HepG2 (cell line): ENCODE data around the gene ZBTB14. TPM values are rescaled to one million over a fixed set of nuclear protein-coding genes. Genes with fewer than 3 reads are reported as not detected.

Source experiments
- DMAP1 ChIP-seq: IDR thresholded peaks from 2 replicates; pipeline ENCODE4 v1.6.1; 2016
- FOXA1 ChIP-seq, 2 experiments: fragments of 450-650 bp in 1 of 2; sonication (generic) in 1 of 2; formaldehyde crosslinking in 1 of 2; IDR thresholded peaks; 2 replicates each; pipeline versions ENCODE4 v1.4.0 to v1.6.1; 2016 to 2020; ENCODE audit warnings: missing genetic modification reagents in 1 of 2
- FOXA3 ChIP-seq: IDR thresholded peaks from 2 replicates; pipeline ENCODE4 v1.6.1; 2016; ENCODE audit warnings: missing genetic modification reagents, missing compliant biosample characterization
- GATAD1 ChIP-seq: IDR thresholded peaks from 2 replicates; pipeline ENCODE4 v1.6.1; 2016; ENCODE audit warnings: missing genetic modification reagents, missing compliant biosample characterization
- KLF15 ChIP-seq: sonication (generic); formaldehyde crosslinking; IDR thresholded peaks from 2 replicates; pipeline ENCODE4 v1.8.1; 2023; ENCODE audit warnings: borderline replicate concordance, mild to moderate bottlenecking, inconsistent platforms, missing genetic modification reagents, mixed read lengths
- ZFX ChIP-seq: sonication (generic); formaldehyde crosslinking; IDR thresholded peaks from 2 replicates; pipeline ENCODE4 v1.4.0; 2020; ENCODE audit warnings: mild to moderate bottlenecking, low read depth, missing genetic modification reagents, moderate library complexity
- ZNF251 ChIP-seq: sonication (generic); formaldehyde crosslinking; IDR thresholded peaks from 2 replicates; pipeline ENCODE4 v1.9.0; 2021; ENCODE audit warnings: mild to moderate bottlenecking, missing genetic modification reagents
- ZNF263 ChIP-seq: sonication (generic); formaldehyde crosslinking; IDR thresholded peaks from 2 replicates; pipeline ENCODE4 v1.4.0; 2020; ENCODE audit warnings: missing genetic modification reagents
- ZNF331 ChIP-seq: sonication (generic); formaldehyde crosslinking; IDR thresholded peaks from 2 replicates; pipeline ENCODE4 v1.4.0; 2020; ENCODE audit warnings: missing genetic modification reagents
- ZNF703 ChIP-seq: sonication (generic); formaldehyde crosslinking; IDR thresholded peaks from 2 replicates; pipeline ENCODE4 v1.5.1; 2020; ENCODE audit warnings: missing genetic modification reagents, mild to moderate bottlenecking, moderate library complexity, borderline replicate concordance
- ZNF709 ChIP-seq: sonication (generic); formaldehyde crosslinking; IDR thresholded peaks from 2 replicates; pipeline ENCODE4 v1.5.0; 2020; ENCODE audit warnings: mild to moderate bottlenecking, missing genetic modification reagents
- ZNF761 ChIP-seq: sonication (generic); formaldehyde crosslinking; conservative IDR thresholded peaks from 2 replicates; pipeline ENCODE4 v1.4.0; 2020; ENCODE audit warnings: mild to moderate bottlenecking, missing genetic modification reagents
- ZNF792 ChIP-seq: IDR thresholded peaks from 2 replicates; pipeline ENCODE4 v1.6.1; 2016
- polyA plus RNA-seq, 8 experiments: library from polyadenylated mRNA; depleted of rRNA in 3 of 8; stranded (reverse) in 7 of 8; unstranded in 1 of 8; fragments of >200 nt; fragmentation: Illumina TruSeq in 4 of 8; extraction: Trizol in 4 of 8; gene quantifications; 2 replicates each; pipeline versions ENCODE4 v1.2.1 to v1.2.3, GENCODE V29; 2011 to 2016; ENCODE audit warnings: low read depth in 4 of 8, missing spikeins in 1 of 8, mixed read lengths in 1 of 8; ENCODE audit not compliant: insufficient read depth in 1 of 8
- total RNA-seq, 5 experiments: library from RNA; depleted of rRNA; stranded (reverse); fragments of >200 nt; fragmentation: Illumina TruSeq; extraction: Trizol; gene quantifications; 2 replicates each; pipeline ENCODE4 v1.2.3, GENCODE V29; 2016; ENCODE audit warnings: low read depth in 1 of 5
- TF ChIP-seq, protein P1 (sequence below): sonication (generic); formaldehyde crosslinking; IDR thresholded peaks from 2 replicates; pipeline ENCODE4 v1.5.1; 2020; ENCODE audit warnings: mild to moderate bottlenecking, missing genetic modification reagents
- TF ChIP-seq, protein P2 (sequence below): sonication (generic); formaldehyde crosslinking; IDR thresholded peaks from 2 replicates; pipeline ENCODE4 v1.8.1; 2023; ENCODE audit warnings: mild to moderate bottlenecking, moderate library complexity, missing genetic modification reagents
- TF ChIP-seq, protein P3 (sequence below): sonication (generic); formaldehyde crosslinking; IDR thresholded peaks from 2 replicates; pipeline ENCODE4 v1.5.1; 2020; ENCODE audit warnings: mild to moderate bottlenecking, missing genetic modification reagents, borderline replicate concordance

Gene ZBTB14
- total and polyA plus RNA-seq, 2 of the 13 experiments (the other 11 are each of a cell fraction or from before 2014, with no cell fraction given): 8.0 to 14.4 TPM

DNA sequence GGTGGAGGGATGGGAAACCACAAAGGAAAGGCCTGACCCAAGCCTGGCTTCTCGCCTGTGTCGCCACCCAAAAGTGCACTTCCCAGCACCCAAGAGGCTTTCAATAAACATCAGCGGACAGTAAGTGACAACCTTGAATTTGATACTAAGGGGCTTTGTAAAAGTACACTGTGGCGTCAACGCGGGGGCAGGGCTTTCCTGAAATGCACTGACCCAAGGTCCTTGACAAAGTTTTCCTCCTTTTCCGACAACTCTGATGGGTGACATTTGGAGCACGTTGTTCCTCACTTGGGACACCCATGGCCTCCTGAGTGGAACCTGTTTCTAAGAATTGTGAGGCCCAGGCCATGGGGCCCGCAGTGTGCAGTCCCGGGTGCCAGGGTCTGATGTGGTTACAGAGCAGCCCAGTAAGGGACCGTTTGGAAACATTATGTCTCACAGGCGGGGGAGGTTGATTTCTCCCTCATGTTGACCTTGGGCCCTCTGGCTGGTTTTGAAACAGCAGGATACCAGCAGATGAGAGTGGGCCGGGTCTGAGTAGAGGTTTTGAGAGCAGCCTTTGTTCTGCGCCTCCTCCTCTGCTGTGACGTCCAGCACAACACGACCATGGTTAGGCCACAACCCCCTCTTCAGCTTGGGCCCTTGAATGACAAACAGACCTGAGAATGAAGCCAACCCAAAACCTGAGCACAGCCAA lies 2.8 kb upstream of the ZBTB14 start (continued):
- TF ChIP-seq ZNF709 (CRISPR knock-in tag): 0 out of 2 replicates have a peak, but pooled peaks have one; percentile 29
- peak; percentile 15 for TF ChIP-seq GATAD1
- TF ChIP-seq ZNF703: peak; percentile 54; the same call in 1 of the 2 replicates
- peak; percentile 84 for TF ChIP-seq ZFX (CRISPR knock-in tag)
- TF ChIP-seq, protein P1, sequence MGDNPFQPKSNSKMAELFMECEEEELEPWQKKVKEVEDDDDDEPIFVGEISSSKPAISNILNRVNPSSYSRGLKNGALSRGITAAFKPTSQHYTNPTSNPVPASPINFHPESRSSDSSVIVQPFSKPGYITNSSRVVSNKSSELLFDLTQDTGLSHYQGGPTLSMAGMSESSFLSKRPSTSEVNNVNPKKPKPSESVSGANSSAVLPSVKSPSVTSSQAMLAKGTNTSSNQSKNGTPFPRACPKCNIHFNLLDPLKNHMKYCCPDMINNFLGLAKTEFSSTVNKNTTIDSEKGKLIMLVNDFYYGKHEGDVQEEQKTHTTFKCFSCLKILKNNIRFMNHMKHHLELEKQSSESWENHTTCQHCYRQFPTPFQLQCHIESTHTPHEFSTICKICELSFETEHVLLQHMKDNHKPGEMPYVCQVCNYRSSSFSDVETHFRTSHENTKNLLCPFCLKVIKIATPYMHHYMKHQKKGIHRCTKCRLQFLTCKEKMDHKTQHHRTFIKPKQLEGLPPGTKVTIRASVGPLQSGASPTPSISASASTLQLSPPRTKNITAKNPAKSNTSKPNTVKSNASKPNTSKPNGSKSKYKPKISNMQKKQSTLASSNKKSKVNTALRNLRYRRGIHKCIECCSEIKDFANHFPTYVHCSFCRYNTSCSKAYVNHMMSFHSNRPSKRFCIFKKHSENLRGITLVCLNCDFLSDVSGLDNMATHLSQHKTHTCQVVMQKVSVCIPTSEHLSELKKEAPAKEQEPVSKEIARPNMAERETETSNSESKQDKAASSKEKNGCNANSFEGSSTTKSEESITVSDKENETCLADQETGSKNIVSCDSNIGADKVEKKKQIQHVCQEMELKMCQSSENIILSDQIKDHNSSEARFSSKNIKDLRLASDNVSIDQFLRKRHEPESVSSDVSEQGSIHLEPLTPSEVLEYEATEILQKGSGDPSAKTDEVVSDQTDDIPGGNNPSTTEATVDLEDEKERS (CRISPR knock-in tag): peak; percentile 54; the same call in 1 of the 2 replicates
- TF ChIP-seq ZNF251 (CRISPR knock-in tag): no peak
- TF ChIP-seq FOXA3 (CRISPR knock-in tag): peak; percentile 84
- TF ChIP-seq, protein P2, sequence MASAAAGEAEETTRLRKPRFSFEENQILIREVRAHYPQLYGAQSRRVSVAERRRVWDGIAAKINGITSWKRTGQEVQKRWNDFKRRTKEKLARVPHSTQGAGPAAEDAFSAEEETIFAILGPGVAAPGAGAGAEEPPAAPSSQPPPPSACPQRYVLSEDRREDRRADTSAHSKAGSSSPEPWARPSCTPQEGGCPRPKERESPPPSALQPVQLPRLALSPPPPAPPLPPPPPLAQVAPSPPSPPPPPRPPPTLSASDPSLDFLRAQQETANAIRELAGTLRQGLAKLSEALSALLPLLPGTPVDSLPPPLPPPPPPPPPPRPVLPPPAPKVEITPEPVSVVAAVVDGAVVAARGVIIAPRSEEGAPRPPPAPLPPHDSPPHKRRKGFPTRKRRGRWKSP (CRISPR knock-in tag): peak; percentile 65; the same call in 1 of the 2 replicates
- peak; percentile 86 for TF ChIP-seq ZNF331 (CRISPR knock-in tag)
- TF ChIP-seq FOXA1 (IDR thresholded peaks at IDR 0.05): no peak
- peak; percentile 80 for TF ChIP-seq FOXA1 (CRISPR knock-in tag; IDR thresholded peaks at IDR 0.05)
- TF ChIP-seq, protein P3, sequence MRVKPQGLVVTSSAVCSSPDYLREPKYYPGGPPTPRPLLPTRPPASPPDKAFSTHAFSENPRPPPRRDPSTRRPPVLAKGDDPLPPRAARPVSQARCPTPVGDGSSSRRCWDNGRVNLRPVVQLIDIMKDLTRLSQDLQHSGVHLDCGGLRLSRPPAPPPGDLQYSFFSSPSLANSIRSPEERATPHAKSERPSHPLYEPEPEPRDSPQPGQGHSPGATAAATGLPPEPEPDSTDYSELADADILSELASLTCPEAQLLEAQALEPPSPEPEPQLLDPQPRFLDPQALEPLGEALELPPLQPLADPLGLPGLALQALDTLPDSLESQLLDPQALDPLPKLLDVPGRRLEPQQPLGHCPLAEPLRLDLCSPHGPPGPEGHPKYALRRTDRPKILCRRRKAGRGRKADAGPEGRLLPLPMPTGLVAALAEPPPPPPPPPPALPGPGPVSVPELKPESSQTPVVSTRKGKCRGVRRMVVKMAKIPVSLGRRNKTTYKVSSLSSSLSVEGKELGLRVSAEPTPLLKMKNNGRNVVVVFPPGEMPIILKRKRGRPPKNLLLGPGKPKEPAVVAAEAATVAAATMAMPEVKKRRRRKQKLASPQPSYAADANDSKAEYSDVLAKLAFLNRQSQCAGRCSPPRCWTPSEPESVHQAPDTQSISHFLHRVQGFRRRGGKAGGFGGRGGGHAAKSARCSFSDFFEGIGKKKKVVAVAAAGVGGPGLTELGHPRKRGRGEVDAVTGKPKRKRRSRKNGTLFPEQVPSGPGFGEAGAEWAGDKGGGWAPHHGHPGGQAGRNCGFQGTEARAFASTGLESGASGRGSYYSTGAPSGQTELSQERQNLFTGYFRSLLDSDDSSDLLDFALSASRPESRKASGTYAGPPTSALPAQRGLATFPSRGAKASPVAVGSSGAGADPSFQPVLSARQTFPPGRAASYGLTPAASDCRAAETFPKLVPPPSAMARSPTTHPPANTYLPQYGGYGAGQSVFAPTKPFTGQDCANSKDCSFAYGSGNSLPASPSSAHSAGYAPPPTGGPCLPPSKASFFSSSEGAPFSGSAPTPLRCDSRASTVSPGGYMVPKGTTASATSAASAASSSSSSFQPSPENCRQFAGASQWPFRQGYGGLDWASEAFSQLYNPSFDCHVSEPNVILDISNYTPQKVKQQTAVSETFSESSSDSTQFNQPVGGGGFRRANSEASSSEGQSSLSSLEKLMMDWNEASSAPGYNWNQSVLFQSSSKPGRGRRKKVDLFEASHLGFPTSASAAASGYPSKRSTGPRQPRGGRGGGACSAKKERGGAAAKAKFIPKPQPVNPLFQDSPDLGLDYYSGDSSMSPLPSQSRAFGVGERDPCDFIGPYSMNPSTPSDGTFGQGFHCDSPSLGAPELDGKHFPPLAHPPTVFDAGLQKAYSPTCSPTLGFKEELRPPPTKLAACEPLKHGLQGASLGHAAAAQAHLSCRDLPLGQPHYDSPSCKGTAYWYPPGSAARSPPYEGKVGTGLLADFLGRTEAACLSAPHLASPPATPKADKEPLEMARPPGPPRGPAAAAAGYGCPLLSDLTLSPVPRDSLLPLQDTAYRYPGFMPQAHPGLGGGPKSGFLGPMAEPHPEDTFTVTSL (CRISPR knock-in tag): peak; percentile 67; the same call in 1 of the 2 replicates
- TF ChIP-seq KLF15 (CRISPR knock-in tag): no peak
- peak; percentile 77 for TF ChIP-seq DMAP1 (CRISPR knock-in tag)
- TF ChIP-seq ZNF263 (CRISPR knock-in tag): peak; percentile 46
- TF ChIP-seq ZNF792 (CRISPR knock-in tag): peak; percentile 61; the same call in 1 of the 2 replicates
- TF ChIP-seq ZNF761 (CRISPR knock-in tag): 0 out of 2 replicates have a peak, but pooled peaks have one; percentile 54
